Left ventricle myocardium superior (tissue), 1 donor: ENCODE data around the gene GPR137. TPM values are rescaled to one million over a fixed set of nuclear protein-coding genes. Genes with fewer than 3 reads are reported as not detected.
"Not testable (repeated sequence)": the region's sequence is repeated elsewhere in the genome, so short reads cannot be mapped to it uniquely, and the experiment has no call there.

Experiments
- ATAC-seq: fragments of 200-7000 bp; cut with Tn5 transposase; one replicate; pipeline ENCODE4 v1.9.1; 2020; ENCODE audit warnings: mild to moderate bottlenecking, moderate library complexity
- DNase-seq: peaks from one replicate; pipeline ENCODE4 v3.0.0-alpha.2; 2020
- intact Hi-C: fragments of 100-400 bp; cut with micrococcal nuclease; formaldehyde crosslinking; loops from one replicate; pipeline ENCODE4 v1.11.0; 2022
- long read RNA-seq: library from polyadenylated mRNA; unstranded; transcript quantifications from one replicate; pipeline ENCODE4 v2.0.0, GENCODE V29; 2021
- total RNA-seq: library from RNA; stranded (reverse); fragmentation: NEBNext Ultra II Directional; extraction: Animal tissue kit (Norgen Biotek cat#: 25700); gene quantifications from one replicate; pipeline ENCODE4 v1.2.1, GENCODE V29; 2021
- donor health status: DM: no; HTN: yes; CAD: no; lungs with severe emphysema.

GPR137 gene, protein sequence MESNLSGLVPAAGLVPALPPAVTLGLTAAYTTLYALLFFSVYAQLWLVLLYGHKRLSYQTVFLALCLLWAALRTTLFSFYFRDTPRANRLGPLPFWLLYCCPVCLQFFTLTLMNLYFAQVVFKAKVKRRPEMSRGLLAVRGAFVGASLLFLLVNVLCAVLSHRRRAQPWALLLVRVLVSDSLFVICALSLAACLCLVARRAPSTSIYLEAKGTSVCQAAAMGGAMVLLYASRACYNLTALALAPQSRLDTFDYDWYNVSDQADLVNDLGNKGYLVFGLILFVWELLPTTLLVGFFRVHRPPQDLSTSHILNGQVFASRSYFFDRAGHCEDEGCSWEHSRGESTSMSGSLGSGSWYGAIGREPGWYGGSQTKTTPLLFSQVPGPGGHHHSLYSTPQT
- total RNA-seq = 33.6 TPM
- long read RNA-seq, transcript GPR137-204 (7 exons, 1,596 nt) = major isoform, 13 of 27 reads
- long read RNA-seq, partial matches to known transcripts = 2 of 27 reads
- long read RNA-seq, other reads (novel, unspliced or antisense) = 10 of 27 reads

DNA sequence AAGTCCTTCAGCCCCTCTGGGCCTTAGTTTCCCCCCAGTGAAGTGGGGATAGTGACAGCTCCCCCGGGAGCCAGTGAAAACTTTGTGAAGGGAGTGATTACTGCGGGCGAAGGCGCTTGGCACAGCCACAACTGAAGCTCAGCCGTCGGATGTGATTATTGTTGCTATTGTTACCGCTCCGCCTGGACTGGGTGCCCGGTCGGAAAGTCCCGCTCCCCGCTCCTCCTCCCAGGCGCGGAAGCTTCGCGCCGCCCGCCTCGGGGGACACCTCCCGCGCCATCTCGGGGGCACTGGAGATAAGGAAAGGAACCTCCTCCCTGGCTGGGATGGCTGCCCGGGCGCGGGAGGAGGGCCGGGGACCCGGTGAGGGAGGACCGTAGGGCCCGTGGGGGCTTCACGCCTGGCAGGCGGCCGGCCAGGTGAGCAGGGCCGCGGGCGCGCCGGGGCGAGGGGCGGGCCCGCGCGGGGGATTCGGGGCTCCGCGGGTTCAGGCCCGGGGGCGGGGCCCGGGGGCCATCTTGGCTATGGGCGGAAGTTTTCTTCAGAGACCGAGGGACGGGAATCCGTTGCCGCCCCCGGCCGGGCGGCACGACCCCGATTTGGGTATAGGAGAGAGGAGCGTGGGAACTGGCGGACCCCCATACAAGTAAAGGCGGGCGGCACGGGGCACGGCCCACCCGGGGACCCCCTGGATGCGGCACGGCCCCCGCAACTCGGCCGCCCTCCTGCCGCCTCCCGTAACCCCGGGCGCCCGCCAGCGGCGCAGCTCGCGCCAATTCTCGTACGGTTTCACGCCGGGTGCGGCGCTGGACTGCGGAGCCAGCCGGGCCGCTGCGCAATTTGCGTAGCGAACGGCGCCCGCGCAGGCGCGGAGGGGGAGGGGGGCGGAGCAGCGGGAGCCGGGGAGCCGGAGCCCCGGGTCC is at the start of gene GPR137:
Gene GPR137 (plus strand): TSS at position 887 of the 923 bp plus-strand sequence. CDS start 677 bp downstream, outside the sequence.
- DNase-seq = peak; percentile 93
- peak; percentile 80 for ATAC-seq
- intact Hi-C loops = no loop called here

DNA sequence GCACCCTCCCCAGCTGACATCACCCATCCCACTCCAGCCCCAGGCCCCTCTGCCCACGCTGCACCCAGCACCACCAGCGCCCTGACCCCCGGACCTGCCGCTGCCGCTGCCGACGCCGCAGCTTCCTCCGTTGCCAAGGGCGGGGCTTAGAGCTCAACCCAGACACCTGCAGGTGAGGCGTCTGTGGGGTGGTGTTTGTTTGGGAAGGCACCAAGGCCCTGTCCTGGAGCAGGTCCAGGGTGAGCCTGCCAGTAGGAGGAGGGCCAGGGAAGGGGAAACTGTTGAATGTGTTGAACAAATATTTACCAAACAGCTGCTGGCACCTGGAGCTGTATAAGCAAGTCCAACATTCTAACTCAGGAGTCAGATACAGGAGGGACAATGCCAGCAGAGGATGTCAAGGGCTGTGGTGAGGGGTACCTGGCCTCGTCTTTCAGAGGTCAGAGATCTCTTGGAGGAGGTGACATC is 48.1 kb upstream of the GPR137 start:
- ATAC-seq = no peak
- intact Hi-C loops = no loop called here

DNA sequence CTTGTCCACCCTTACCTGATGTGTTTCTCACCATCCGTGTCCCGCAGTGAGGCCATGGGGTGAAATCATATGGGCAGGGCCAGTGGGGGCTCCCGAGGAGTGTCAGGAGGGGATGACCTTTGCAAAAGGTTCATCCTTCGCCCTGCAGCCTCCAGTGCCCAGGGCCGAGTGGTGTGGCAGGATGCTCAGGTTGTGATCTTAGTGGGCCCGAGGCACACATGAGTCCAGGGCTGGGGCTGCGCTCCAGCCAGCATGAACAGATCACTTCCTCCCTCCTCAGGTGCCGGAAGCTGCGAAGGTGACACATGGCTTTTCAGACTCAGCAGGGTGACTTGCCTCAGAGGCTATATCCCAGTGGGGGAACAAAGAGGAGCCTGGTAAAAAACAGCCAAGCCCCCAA is 47.6 kb upstream of the GPR137 start:
- no peak for ATAC-seq
- peak; percentile 26 for DNase-seq
- intact Hi-C loops = no loop called here

More for the DNA sequence above, 48.1 kb upstream of the GPR137 start:
- no peak for DNase-seq

DNA sequence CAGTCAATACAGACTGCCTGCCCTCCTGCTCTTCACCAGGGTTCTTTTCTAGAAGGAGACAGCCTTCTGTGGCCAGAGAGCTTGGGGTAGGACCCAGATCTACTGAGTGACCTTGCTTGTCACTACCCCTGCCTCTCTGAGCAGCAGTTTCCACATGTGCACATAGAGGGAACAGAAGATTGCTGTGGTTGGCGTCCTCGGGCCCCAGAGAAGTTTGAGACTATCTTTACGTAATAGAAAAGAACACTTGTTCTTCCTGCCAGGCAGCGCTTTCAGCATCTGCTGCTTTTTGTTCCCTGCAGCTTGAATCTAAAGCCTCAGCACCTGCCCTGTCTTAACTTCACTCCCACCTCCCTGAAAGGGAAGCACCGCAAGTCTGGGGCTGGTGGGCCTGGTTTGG is 46.6 kb upstream of the GPR137 start:
- intact Hi-C loops = no loop called here
- no peak for ATAC-seq
- DNase-seq = peak; percentile 27

DNA sequence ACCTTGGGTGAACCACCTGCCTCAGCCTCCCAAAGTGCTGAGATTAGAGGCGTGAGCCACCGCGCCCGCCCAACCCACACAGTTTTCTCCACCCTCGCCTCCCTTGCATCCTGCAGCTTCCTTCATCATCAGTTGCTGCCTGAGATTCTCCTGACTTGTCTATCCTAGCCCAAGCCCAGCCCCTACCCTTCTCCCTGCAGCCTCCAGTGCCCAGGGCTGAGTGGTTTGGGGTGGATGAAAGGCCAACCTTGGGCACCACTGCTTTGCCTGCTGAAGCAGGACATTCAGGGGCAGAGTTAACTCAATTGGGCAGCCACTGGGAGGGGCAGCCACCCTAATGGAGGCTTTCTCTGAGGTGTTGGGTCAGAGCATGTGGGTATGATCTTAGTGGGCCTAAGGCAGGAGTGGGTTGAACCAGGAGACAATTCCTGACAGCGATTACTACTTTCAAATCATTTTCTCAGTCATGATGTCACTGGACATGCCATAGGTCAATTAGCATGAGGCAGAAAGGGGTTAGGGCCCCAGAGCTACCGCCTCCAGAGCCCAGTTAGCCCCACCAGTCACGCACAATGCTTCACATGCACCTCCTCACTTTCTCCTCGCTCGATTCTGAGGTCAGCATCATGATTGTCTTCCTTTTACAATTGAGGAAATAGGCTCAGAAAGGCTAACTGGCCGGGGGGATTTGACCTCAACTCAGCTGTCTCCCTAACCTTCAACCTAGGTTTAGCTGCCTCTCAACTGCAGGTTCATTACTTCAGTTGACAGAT is 45.8 kb upstream of the GPR137 start:
- DNase-seq = peak; percentile 25
- intact Hi-C loops = no loop called here
- ATAC-seq = no peak

DNA sequence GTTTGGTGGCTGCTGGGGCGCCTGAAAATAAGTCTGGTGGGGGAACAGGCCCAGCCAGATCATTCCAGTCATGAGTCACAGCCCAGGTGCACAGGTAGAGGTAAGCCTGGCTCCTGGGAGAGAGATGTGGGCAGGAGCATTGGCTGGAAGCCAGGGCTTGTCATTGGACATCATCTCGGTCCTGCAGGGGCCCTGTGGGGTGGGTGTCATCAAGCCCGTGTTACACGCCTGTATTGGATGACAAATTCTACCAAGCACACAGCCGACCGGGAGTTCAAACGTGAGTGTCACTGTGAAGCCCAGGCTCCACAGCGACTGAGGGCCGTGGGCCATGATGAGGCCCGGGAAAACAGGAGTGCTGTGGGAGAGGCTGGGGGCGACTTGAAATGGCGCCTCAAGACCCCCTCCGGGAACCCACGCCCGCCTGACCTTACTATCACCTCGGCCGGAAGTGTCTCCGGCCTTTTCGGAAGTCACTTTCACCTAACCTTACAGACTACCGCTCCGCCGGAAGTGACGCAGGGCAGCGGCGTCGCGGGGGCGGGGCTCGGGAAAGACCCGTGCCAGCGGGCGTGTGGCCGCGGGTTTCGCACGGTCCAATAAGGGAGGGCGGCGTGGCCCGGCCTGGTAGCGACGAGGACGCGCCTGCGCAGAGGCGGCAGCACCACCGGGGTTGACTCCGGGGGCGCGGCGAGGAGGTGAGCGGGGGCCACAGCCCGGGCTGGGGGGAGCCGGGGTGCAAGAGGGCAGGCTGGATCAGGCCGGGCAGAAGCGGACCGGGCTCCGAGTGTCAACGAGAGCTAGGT is 45.0 kb upstream of the GPR137 start, which contains the start of gene FKBP2:
Gene FKBP2 (plus strand): TSS at position 661 of the 806 bp plus-strand sequence. CDS start 1,293 bp downstream, outside the sequence.
- ATAC-seq = peak; percentile 76
- DNase-seq = peak; percentile 99
- intact Hi-C loops = no loop called here

DNA sequence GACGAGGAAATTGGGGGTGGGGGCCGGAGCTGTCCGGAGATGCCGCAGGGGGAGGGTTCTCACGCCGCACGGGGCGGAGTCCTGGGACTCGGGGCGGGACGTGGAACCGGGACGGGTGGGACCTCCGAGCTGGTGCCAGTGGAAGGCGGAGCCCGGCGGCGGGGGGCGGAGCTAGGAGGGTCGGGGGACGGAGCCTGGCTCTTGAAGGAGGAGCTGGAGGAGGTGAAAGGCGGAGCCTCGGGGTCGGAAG is 44.5 kb upstream of the GPR137 start:
- DNase-seq = peak; percentile 100
- intact Hi-C loops = no loop called here
- peak; percentile 85 for ATAC-seq

DNA sequence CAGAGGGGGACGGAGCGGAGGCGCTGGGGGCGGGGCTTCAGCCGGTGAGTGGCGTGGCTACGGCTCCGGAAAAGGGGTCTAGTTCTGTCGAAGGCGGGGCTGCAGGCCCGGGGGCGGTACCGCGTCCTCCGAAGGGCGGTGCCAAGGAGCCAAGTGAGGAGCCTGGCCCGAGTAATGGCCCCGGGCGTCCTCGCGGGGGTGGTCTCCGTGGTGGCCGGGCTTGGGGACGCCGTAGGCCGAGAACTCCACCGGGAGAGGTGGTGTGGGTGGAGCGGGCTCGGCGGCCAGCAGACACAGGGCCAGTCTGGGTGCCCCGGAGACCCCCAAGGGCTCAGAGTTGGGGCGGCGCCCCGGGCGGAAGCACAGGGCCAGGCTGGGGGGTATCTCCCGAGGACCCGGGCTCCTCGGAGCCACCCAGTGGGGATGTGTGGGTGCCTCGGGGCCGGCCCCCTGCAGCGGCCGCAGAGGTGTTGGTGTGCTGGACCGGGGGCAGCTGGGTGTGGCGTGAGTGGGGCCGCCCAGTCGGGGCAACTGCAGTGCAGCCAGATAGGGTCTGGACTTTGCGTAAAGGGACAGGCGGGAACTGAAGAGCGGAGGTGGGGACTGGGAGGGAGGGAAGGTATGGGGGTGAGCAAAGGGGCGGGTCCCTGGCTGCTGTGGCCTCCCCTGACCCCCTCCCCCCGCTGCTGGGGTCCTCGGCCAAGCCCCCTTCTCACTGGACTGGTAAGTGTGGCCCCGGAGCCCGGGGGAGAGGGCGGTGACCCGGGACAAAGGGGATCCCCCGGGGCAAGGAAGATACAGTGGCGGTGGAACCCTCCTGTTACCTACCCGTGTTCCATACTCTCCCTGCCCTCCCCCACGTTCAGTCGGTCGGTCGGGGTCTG is 43.9 kb upstream of the GPR137 start:
- intact Hi-C loops = no loop called here
- ATAC-seq (peak; percentile 12), DNase-seq (peak; percentile 68)

DNA sequence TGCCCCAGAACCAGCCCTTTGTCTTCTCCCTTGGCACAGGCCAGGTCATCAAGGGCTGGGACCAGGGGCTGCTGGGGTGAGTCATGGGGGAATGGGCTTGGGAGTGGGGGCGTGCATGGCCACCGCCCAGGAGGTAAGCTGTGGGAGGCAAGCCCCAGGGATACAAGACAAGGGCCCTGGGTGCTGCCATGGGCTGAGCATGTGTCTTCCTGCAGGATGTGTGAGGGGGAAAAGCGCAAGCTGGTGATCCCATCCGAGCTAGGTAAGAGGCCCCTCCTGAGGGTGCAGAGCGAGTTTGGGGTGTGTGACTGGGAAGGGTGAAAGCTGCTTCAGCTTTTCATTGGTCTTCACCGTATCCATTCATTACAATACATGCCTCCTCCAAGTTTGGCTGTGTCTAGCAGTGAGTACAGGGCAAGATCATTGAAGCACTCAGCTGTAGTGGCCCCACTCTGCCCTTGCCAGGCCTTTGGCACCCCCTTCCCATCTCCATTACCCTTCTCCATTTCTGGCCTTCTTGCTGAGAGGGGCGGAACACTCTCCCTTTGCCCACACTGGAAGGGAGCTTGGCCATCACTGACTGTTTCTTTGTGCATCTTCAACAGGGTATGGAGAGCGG is 42.3 kb upstream of the GPR137 start:
- no peak for DNase-seq
- intact Hi-C loops = no loop called here
- ATAC-seq = no peak

DNA sequence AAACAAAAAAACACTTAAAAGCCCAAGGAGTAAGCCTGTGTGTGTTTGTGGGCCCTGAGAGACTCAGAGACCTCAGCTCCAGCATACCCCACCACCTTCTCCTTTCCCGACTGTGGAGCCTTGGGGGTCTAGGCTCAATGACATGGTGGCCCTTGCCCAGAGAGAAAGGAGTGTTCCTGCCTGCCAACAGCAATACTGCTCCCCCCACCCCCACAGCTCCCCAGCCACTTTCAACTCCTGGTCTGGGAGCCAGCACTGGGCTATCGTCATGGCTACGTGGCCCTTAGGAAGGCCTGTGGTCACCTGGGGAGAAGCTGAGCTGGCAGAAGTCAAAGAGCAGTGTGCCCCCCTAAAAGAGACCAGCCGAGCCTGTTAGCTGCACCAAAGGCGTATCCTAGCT is 41.5 kb upstream of the GPR137 start:
- ATAC-seq (no peak), DNase-seq (no peak)
- intact Hi-C loops = no loop called here

DNA sequence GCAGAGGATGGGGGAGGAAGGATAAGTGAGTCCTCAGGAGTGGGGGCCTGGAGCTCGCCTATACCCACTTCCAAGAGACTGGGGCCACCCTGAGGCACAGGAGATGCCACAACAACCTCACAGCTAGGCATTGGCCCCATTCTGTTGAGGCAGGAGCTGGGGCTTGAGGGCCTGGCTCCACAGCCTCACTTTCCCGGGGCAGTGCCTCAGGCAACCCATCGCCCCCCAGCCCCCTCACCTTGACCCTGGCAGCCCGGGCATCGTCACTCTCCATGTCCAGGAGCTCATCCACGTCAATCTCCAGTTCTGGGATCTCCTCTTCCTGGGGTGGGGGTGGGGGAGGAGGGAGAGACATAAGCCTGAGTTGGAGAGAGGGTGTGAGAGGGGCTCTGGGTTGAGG is 40.7 kb upstream of the GPR137 start:
- no peak for ATAC-seq
- DNase-seq = no peak
- intact Hi-C loops = no loop called here

DNA sequence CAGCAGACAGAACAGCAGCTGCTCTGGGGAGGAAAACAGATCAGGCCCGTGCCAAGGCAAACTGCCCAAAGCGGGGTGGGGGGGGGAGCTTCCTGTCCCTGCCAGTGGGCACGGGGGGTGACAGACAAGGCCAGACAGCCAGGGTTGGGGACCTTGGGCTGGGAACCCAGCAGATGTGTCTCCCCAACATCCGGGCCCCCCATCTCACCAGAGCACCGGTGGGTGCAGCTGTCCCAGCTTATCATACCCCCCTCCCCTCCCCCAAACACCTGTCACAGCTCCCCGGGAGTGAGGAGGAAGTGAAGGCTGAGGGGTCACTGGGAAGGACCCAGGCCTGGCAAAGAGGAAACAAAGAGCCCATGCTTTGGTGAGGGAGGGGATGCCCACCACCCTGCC is 40.2 kb upstream of the GPR137 start:
- intact Hi-C loops = no loop called here
- DNase-seq (peak; percentile 69), ATAC-seq (no peak)

DNA sequence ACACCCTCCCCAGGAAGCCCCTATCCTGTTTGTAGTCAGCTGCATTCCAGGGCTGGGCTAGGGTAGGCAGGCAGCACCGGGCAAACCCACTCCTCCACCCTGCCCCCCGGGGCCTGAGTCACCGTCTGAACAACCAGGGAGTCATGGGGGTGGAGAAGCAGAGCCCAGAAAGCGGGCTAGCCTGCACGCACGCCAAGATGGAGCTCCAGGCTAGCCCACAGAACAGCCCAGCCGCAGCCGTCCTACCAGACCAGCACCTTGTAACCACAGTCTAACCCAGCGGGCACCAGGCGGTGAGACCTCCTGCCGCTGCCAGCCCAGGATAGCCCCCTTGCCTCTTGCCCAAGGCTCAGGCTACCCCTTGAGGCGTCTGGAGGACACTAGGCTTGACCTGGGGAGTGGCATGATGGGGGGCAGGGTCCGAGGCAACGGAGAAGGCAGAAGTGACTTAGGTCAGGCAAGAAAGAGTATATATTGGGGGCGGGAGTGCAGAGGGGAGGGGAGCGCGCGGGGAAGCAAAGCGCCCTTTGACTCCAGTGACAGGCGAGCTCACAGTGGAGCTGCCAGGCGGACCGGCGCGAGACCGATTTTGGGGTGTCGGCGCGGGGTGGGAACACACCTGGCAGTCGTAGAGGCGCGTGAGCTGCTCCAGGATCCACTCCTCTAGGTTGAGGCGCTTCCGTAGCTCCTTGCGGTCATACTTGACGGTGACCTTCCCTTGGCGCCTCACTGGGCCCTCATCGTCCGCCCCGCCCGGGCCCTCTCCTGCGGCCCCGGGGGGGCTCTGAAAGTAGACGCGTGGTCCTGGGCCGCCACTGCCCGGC is 39.6 kb upstream of the GPR137 start:
- peak; percentile 80 for DNase-seq
- no peak for ATAC-seq

DNA sequence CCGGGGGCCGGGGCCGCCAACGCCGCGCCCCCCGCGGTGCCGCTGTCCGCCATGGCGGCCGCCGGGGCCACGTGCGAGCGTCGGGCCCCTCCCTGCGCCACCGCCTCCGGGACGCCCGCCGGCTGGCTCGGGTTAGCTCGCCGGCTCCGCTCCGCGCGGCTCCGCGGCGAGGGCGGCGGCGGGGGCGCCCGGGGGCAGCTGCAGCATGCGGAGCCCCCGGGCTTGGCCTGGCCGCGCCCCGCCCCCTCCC is 39.1 kb upstream of the GPR137 start:
- DNase-seq = peak; percentile 49
- ATAC-seq, intact Hi-C loops: not testable (repeated sequence)

More for the DNA sequence above, 39.6 kb upstream of the GPR137 start:
- intact Hi-C loops = no loop called here

DNA sequence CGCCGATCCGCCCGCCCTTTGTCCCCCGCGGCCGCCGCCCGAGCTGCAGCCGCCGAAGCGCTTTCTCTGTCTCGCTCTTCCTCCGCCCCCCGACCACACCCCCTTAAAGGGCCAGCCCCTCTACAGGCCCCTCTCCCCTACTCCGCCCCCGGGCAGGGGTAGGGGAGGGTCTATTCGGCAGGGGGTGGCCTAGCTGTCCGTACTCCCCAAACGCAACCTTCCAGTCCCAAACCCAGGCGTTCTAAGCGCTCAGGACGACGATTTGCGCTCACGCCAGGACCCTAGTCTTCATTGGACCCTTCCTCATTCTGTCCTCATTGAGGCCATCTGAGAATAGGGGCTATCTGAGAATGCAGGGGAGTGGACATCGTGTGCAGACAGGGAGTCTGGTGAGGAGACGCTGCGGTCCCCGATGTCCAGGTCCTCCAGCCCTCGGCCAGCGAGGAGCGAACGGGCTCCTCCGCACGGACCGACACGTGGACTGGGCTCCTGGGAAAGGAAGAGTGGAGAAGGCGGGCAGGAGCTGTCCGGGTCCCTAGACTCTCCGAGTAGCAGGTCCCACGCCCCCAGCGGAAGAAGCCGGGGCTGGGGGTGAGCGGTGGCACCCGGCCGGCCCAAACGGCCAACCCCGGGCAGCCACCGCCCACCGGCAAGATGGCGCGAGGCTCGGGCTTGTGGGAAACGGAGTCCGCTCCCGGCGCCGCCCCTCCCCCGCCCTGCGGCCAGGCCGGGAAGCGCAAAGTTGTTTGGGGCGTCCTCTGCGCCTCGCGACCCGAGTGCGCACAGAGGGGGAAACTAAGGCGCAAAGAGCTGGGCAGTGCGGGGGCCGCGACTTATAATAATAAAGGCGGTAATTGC is 38.5 kb upstream of the GPR137 start, which contains the start of gene PPP1R14B:
Gene PPP1R14B (minus strand): TSS at position 73 of the 858 bp plus-strand sequence. CDS start 270 bp downstream, outside the sequence.
- peak; percentile 76 for ATAC-seq
- intact Hi-C loops = no loop called here

More for the DNA sequence above, 38.5 kb upstream of the GPR137 start, which contains the start of gene PPP1R14B:
- DNase-seq = peak; percentile 96
